ENCODE results near the gene MYL6.

- TF ChIP-seq HDGF (IDR thresholded peaks at IDR 0.05; ENCODE audit: borderline replicate concordance) (no peak), BHLHE40 (IDR thresholded peaks at IDR 0.05; ENCODE audit: borderline replicate concordance) (no peak), SUZ12 (IDR thresholded peaks at IDR 0.05) (no peak), ZNF384 (IDR thresholded peaks at IDR 0.05) (no peak), FOXA1 (IDR thresholded peaks at IDR 0.05) (no peak), FOXM1 (IDR thresholded peaks at IDR 0.05; ENCODE audit: borderline replicate concordance) (no peak), FOXK2 (IDR thresholded peaks at IDR 0.05) (no peak), TARDBP (IDR thresholded peaks at IDR 0.05) (no peak), ELF4 (IDR thresholded peaks at IDR 0.05) (no peak)
Observed at GRCh38 chr12:56150563-56150962, 7.6 kb upstream of the MYL6 start.

Data from HEK293T (cell line).